GM21528 (cell line): ENCODE results near the gene APBB1.
A peak's percentile ranks its signal among the peaks of the same experiment; 100 is the strongest.

Experiments
- ATAC-seq: cut with Tn5 transposase; IDR thresholded peaks from one replicate; pipeline ENCODE4 v1.9.1; 2021; ENCODE audit warnings: mild to moderate bottlenecking, moderate library complexity; ENCODE audit not compliant: unreplicated experiment, low FRiP score

APBB1 gene

GRCh38 chr11:6418557-6419008 is 311 bp downstream of the APBB1 start:
- ATAC-seq = no peak

DNA sequence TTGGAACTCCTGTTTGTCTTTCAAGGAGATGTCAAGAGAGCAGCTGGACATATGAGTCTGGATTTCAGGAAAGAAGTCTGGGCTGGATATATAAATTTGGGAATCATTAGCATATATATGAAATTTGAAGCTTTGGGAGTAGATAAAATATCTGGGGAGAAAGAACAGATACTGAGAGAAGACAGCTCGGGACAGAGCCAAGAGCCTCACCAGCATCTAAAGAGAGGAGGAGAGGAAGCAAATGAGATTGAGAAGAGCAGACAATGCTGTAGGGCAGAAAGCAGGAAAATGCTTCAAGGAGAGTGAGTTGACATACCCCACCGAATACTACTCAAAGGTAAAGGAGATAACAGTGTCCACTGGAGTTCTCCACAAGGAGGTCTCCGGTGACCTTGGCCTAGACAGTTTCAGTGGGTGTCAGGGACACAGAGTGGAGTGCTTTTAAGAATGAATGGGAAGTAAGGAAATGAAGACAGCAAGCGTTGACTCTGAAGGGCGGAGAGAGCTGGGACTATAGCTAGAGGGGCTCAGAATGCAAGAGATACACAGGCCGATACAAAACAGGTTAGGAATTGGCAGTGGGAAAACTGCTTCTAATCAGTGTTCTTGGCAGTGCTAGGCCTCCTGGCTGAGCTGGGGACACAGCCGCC is 862 bp downstream of the APBB1 start:
- no peak for ATAC-seq

GRCh38 chr11:6415797-6416196 is 3.1 kb downstream of the APBB1 start:
- ATAC-seq = no peak

- no peak for ATAC-seq
Observed at GRCh38 chr11:6414874-6415328, 4.0 kb downstream of the APBB1 start.

GRCh38 chr11:6413791-6414201 is 5.1 kb downstream of the APBB1 start:
- no peak for ATAC-seq

DNA sequence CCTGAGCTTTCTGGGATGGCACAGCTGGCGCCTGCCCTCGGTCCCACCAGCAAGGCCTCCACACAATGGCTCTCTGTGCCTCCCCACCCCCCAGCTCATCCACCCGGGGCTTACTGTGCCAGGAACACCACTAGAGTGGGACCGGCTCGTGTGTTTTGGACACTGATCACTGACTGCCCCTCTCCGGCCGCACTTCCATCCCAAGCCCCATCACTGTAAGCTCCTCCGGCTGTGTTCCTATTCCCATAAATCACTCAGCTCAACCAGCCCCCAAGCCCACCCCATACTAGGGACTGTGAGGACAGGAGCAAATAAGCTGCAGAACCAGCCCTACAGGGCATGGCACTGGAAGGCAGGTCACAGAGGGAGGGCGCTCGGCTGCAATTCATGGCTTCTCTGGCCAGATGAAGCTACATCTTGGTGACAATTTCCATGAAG is 7.3 kb downstream of the APBB1 start:
- ATAC-seq = no peak

DNA sequence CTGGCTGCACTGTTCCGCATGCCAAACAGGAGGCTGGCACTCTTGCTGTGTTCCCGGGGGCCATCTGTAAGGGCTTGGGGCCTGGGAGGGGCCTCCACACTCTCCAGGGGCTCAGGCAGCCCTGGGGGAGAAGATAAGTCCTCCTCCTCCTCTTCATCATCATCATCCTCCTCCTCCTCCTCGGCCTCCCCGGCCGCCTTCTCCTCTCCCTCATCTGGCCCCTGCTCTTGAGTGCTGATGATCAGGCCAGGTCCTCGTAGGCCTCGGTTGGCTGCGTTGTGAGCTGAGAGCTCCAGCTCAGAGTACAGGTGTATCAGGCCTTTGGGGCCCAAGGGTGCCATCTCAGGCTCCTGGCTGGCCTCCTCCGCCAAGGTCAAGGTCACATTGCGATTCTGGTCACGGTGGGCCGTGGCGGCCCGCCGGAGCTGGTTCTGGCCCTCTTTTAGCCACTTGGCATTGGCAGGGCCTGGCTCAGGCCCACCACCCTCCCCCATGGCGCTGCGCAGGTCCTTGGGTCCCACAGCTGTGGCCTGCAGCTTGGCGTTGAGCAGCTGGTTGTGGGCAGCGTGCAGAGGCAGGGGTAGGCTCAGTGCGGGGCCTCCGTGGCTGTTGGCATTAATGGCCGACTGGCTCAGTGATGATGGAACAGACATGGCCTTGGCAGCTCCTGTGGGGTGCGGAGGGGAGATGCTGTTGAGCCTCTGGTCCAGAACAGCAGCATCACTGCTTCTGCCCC is 8.0 kb downstream of the APBB1 start:
- no peak for ATAC-seq

DNA sequence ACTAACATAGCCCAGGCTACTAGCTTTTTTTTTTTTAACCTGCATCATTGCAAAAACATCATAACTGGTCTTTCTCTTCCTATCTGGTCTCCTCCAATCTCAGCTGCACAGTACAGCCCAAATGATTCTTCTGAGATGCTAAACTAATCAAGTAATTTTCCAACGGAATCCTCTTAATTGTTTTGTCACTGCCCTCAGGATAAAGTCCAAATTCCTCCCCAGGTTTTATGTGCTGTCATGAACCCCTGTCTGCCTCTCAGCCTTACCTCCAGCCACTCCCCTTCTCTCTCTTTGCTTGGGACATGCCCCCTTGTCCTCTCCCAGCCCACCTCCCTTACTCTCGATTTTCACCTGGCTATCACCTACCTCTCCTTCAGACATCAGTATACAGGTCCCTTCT is 12.5 kb downstream of the APBB1 start:
- ATAC-seq = no peak

DNA sequence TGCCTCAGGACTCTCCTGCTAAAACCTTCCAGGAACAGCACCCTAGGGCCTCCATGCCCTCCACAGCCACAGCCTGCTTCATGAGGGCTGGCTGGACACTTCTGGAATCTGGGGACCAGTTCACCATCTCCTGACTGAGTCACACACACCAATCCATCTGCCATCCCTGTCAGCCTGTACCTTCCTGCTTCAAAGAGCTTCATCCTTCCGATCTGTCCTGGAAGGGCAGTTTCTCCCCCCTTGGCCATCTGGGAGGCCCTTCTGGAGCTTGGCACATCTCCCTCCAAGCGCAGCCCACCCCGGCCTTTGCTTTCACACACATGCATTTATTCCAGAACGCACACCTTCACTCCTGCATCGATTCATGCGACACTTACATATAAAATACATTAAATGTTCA is 13.0 kb downstream of the APBB1 start:
- ATAC-seq = no peak

GRCh38 chr11:6405052-6405667 is 13.7 kb downstream of the APBB1 start:
- no peak for ATAC-seq

DNA sequence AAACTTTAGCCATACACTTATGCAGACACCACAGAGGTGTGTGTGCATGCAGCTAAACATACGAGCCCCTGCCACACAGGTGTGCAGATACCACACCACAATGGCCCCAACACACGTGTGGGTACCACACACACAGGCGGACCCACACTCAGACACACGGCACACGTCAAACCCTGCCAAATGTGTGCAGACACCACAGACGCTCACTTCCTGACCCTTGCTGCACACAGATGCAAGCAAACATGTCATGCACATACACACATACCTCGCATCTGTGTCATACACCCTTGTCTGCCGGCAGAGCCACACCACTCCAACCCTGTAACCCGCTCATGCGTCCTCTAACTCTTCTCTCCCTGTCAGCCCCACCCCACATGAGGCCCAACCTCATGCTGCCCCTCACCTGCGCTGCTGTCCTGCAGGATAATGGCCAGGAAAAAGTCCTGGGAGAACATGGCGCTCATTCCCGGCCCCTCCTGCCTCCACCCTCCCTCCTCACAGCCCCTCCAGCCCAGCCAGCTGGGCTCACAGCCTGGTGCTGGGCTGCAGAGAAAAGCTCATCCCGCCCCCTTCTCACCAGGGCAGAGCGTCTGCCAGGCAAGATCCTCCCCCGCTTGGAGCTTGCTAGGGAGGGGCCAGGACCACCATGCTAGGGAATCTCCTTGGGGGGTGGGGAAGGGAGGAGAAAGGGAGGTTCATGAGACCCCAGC is 14.4 kb downstream of the APBB1 start:
- no peak for ATAC-seq

DNA sequence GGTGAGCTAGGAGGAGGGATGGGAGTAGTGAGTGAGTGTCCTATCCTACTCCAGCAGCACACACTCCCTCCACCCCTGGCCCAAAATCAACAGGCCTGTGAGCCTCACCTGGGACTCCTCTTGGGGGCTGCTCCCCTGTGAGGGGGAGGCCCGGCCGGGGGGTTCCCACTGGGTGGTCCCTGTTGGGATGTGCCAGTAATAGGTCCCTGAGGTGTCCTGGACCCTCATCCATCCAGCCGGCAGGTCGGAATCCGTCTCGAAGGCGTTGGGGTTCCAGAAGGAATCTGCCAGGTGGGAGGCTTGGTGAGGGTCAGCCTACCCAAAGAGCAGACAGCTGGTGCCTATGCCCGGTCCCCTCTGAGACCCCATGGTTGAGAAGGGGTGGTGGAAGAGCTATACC is 15.4 kb downstream of the APBB1 start:
- no peak for ATAC-seq

- peak; percentile 94 for ATAC-seq
Observed at GRCh38 chr11:6402561-6402981, 16.3 kb downstream of the APBB1 start.

DNA sequence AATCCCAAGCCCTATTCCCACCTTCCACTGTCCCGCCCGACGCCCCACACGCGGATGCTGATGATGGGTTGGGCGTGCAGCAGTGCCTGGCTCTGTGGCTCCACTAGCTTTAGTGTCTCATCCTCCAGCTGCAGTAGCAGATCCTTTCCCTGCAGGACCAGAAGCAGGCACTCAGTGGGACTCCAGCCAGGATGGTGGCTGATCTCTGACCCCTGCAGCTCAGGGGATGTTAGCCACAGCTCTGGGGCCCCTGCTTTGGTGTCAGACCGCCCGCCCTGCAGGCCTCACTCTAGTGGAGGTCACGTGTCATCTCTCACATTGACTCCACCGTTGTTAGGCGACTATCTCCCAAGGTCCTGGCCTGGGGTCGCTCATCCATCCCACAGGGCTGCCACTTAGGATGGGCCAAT is 16.8 kb downstream of the APBB1 start:
- ATAC-seq = peak; percentile 35

GRCh38 chr11:6401464-6401863 is 17.4 kb downstream of the APBB1 start:
- ATAC-seq = no peak

DNA sequence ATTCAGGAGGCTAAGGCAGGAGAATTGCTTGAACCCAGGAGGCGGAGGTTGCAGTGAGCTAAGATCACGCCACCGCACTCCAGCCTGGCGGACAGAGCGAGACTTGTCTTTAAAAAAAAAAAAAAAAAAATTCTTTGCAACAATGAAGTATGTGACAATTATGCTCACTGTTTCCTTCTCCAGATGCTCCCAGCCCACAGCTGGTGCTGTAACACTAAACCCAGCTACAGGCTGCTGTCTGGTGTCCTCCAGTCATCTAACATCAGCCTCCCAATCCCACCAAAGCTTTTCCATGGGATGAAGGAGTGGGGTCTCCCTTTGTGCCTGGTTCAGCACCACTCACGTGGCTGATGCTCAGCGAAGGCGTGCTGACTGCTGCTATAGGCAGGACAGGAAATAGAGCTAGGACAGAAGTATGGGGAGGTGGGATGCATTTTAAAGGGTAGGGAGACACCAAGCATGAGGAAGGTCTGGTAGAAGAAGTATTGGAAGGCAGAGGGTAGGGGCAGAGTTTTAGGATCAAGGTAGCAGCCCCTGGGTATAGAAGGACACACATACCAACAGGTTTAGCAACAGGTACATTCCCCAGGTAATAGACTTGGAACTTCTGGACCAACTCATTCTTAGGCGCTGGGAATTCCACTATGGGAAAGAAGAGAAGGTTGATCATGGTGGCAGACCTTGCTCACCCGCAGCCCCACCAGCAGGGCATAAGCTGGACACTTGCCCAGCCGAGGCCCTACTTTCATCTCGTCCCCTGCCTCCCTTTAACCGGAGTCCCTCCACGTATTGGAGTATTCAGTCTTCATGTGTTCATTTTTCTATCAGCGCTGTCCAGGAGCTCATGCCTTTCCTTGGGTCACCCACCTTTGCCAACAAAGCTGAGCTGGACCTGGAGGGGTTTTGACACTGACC is 18.2 kb downstream of the APBB1 start:
- ATAC-seq = no peak

- no peak for ATAC-seq
Observed at GRCh38 chr11:6397636-6398035, 21.3 kb downstream of the APBB1 start.

GRCh38 chr11:6397156-6397555 is 21.7 kb downstream of the APBB1 start:
- no peak for ATAC-seq

DNA sequence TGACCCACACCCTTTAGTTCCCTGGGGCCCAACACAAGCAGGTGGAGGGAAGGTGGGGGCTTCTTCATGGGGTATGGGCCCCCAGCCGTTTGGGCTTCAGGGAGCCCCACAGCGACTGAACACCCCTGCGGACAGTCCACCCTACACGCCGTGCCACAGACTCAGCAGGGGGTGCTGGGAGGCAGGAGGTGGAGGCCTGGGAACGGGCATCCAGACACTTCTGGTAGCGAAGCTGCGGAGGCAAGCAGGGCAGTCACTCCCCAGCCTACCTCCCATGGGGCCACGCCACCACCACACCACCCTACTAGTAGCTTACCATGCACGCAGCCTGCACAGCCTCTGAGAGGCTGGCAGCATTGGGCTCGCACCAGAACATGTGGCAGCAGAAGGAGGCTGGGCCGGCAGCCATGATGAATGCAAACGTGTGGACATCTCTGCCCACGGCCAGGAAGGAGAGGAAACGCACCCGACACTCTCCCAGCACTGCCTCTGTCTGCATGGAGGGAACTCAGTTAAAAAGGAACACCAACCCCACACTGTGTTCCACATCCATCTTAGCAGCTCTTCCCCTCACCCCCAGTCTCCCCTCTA is 23.3 kb downstream of the APBB1 start:
- no peak for ATAC-seq
